BLaER1 treated with 17β-estradiol and CSF1 and Interleukin-3, amounts not matched to agents 10 nM and 100 nM (cell line): ENCODE measurements around the gene KRCC1.
"Not testable (repeated sequence)": the region's sequence is repeated elsewhere in the genome, so short reads cannot be mapped to it uniquely, and the experiment has no call there.

Experiments used
- H3K27ac ChIP-seq, 11 experiments: shearing (Covaris generic); formaldehyde crosslinking; 2 replicates each; pipeline ENCODE4 v1.8.1; 2022
- H3K27me3 ChIP-seq, 11 experiments: shearing (Covaris generic); formaldehyde crosslinking; 2 replicates each; pipeline ENCODE4 v1.8.1; 2022
- H3K36me3 ChIP-seq, 11 experiments: shearing (Covaris generic); formaldehyde crosslinking; 2 replicates each; pipeline ENCODE4 v1.8.1; 2022
- H3K4me1 ChIP-seq, 10 experiments: shearing (Covaris generic); formaldehyde crosslinking; 2 replicates each; pipeline ENCODE4 v1.8.1; 2022
- H3K4me2 ChIP-seq, 11 experiments: shearing (Covaris generic); formaldehyde crosslinking; 2 replicates each; pipeline ENCODE4 v1.8.1; 2022
- H3K4me3 ChIP-seq, 10 experiments: shearing (Covaris generic); formaldehyde crosslinking; 2 replicates each; pipeline ENCODE4 v1.8.1; 2022
- H3K9ac ChIP-seq, 11 experiments: shearing (Covaris generic); formaldehyde crosslinking; 2 replicates each; pipeline ENCODE4 v1.8.1; 2022
- H3K9me3 ChIP-seq, 11 experiments: shearing (Covaris generic); formaldehyde crosslinking; replicated peaks in 1 of 11; 2 replicates each; pipeline ENCODE4 v1.8.1; 2022
- H4K20me1 ChIP-seq, 11 experiments: shearing (Covaris generic); formaldehyde crosslinking; 2 replicates each; pipeline ENCODE4 v1.8.1; 2022
- Cebpa-rat ChIP-seq, 11 experiments: shearing (Covaris generic); IDR thresholded peaks; 2 replicates each; pipeline ENCODE4 v1.8.1; 2022

KRCC1 gene

DNA sequence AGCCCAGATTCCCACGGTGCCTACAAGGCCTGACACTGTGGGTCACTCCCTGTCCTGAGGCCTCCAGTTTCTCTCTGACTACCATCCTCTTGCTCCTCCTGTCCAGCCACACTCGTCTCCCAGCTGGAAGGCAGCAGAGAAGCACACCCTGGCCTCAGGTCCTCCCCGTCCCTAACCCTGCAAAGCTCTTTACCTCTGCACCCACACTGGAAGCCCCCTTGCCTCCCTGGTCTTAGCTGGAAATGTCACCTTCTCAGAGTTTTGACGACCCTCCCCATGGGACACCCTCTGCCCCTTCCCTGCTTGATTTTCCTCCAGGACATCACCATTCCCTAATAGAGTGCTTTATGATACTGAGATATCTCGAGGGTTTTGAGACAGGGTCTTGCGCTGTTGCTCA is 49.8 kb downstream of the KRCC1 start:
- no peak for TF ChIP-seq Cebpa-rat (IDR thresholded peaks at IDR 0.05)
- H3K9ac ChIP-seq = no peak overlapping the region

DNA sequence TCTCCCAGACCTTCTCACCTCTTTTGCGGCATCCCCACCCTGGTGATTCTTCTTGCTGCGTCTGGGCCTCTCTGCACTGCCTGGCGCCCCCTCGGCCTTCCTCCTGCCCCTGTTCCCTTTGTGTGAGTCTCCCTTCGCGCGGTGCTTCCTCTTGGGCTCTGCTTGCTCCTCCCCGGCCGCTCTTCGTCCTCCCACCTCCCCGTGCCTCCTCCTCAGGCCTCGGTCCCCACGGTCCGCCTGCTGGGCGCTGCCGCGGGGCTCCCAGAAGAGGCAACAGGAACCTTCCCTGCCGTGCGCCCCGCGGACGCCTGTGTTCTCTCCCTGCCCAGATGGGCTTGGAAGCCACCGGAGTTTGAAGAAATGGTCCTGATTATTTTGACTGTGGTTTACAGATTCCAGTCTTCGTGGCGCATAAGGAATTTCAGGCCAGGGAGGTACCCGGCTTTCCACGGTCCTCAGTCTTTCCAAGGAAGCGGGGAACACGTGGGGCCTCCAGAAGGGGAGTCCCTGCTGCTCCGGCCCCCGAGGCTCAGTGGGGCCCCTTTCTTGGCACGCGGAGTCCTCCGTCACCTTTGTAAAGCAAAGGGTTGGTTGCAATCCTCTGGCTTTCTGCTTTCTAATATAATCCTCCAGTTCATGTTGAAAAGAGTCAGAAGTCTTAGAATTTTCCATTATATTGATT is 52.4 kb downstream of the KRCC1 start:
- H3K4me2 ChIP-seq = no peak overlapping the region
- no peaks in the 10 kb centered on the region for H3K4me1 ChIP-seq
- TF ChIP-seq Cebpa-rat (IDR thresholded peaks at IDR 0.05) = no peak
- no peaks in the 10 kb centered on the region for H4K20me1 ChIP-seq
- no peak overlapping the region for H3K27ac ChIP-seq
- no peaks in the 10 kb centered on the region for H3K9me3 ChIP-seq
- H3K9ac ChIP-seq = no peak overlapping the region
- H3K4me3 ChIP-seq = no peak overlapping the region
- H3K27me3 ChIP-seq = peaks cover 0 to 9% (median 6%) of the 10 kb centered on the region in 11 experiments; a peak in 11 of 22 replicates
- H3K36me3 ChIP-seq = no peaks in the 10 kb centered on the region

More for the DNA sequence above, 49.8 kb downstream of the KRCC1 start:
- H3K9me3 ChIP-seq = no peaks in the 10 kb centered on the region
- no peaks in the 10 kb centered on the region for H3K4me1 ChIP-seq
- H3K36me3 ChIP-seq = no peaks in the 10 kb centered on the region
- H4K20me1 ChIP-seq = no peaks in the 10 kb centered on the region
- H3K4me2 ChIP-seq = no peak overlapping the region
- peaks cover 0 to 9% (median 6%) of the 10 kb centered on the region in 11 experiments; a peak in 11 of 22 replicates for H3K27me3 ChIP-seq
- no peak overlapping the region for H3K4me3 ChIP-seq
- H3K27ac ChIP-seq = no peak overlapping the region

DNA sequence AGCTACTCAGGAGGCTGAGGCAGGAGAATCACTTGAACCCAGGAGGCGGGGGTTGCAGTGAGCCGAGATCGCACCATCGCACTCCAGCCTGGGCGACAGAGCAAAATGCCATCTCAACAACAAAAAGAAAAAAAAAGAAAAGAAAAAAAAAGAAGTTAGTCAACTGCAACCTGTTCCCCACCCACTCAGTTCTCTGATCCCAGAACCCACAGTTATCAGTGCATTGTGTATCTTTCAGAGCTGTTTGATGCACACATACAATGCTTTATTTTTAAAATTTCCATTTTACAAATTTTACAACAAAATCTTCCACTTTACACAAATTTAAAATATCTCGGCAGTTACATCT is 53.2 kb downstream of the KRCC1 start:
- Histone ChIP-seq H3K9ac (no peak overlapping the region), H3K9me3 (0 out of 22 replicates have a peak, but pooled peaks cover 0 to under 1% (median 0%) of the 10 kb centered on the region in 11 experiments), H3K27me3 (peaks cover 0 to 9% (median 6%) of the 10 kb centered on the region in 11 experiments; a peak in 11 of 22 replicates), H3K36me3 (no peaks in the 10 kb centered on the region), H3K4me2 (no peak overlapping the region), H3K4me3 (no peak overlapping the region), H4K20me1 (no peaks in the 10 kb centered on the region), H3K4me1 (no peaks in the 10 kb centered on the region), H3K27ac (no peak overlapping the region)
- no peak for TF ChIP-seq Cebpa-rat (IDR thresholded peaks at IDR 0.05)

DNA sequence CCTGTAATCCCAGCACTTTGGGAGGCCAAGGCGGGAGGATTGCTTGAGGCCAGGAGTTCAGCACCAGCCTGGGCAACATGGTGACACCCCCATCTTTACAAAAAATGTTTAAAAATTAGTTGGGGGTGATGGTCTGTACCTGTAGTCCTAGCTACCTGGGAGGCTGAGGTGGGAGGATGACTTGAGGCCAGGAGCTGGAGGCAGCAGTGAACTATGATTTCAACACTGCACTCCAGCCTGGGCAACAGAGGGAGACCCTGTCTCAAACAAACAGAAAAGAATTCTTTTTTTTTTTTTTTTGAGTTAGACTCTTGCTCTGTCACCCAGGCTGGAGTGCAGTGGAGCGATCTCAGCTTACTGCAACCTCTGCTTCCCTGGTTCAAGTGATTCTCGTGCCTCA is 55.1 kb downstream of the KRCC1 start:
- H3K4me3 ChIP-seq, H3K4me1 ChIP-seq, H3K27ac ChIP-seq, H3K27me3 ChIP-seq, H3K9ac ChIP-seq, H4K20me1 ChIP-seq, H3K36me3 ChIP-seq, H3K4me2 ChIP-seq: not testable (repeated sequence)
- H3K9me3 ChIP-seq = peaks cover 0 to 18% (median 10%) of the 10 kb centered on the region in 11 experiments; a peak in 12 of 22 replicates

DNA sequence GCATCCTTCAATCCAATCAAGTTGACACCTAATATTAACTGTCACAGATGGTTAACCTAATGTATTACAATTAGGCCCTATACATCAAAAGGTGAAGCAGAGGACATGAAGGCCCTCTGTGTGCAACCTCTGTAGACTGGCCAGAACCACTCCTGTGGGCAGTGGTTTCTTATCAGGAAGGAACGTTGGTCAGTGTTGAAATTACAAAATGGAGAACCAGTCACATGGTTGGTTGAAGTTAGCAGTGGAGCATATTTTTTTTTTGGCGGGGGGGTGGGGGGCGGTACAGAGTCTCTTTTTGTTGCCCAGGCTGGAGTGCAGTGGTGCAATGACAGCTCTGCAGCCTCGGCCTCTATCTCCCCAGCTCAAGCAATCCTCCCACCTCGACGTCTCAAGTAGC is 59.0 kb downstream of the KRCC1 start:
- Histone ChIP-seq H3K4me3 (no peak overlapping the region), H3K4me1 (peaks cover 0 to 13% (median 0%) of the 10 kb centered on the region in 10 experiments; a peak in 1 of 20 replicates), H3K9me3 (peaks cover 0 to 18% (median 10%) of the 10 kb centered on the region in 11 experiments; a peak in 12 of 22 replicates), H3K9ac (no peak overlapping the region), H3K4me2 (no peak overlapping the region; a peak in 1 of 22 replicates), H3K27ac (no peak overlapping the region), H3K36me3 (no peaks in the 10 kb centered on the region), H3K27me3 (no peaks in the 10 kb centered on the region), H4K20me1 (no peaks in the 10 kb centered on the region)
- TF ChIP-seq Cebpa-rat (IDR thresholded peaks at IDR 0.05) = no peak

DNA sequence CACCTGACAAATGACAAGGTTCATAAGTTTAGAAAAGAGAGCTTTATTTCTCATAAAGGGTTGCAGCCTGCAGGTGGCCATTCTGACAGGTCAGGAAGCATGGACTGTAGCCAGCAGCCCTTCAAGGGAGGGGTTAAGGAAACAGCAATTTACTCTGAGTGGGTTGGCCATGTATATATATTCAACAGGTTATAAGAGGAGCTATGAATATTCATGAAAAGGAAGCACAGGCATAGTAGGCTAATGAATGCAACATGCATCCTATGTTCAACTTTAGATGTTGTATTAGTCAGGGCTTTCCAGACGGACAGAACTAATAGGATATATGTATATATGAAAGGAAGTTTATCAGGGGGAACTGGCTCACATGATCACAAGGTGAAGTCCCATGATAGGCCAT is 59.8 kb downstream of the KRCC1 start:
- H3K36me3 ChIP-seq = no peaks in the 10 kb centered on the region
- no peaks in the 10 kb centered on the region for H4K20me1 ChIP-seq
- no peak for TF ChIP-seq Cebpa-rat (IDR thresholded peaks at IDR 0.05)
- H3K4me1 ChIP-seq = peaks cover 0 to 13% (median 0%) of the 10 kb centered on the region in 10 experiments; a peak in 1 of 20 replicates
- H3K4me3 ChIP-seq = no peak overlapping the region
- H3K9ac ChIP-seq = no peak overlapping the region
- peaks cover 0 to 18% (median 10%) of the 10 kb centered on the region in 11 experiments; a peak in 12 of 22 replicates for H3K9me3 ChIP-seq
- H3K27ac ChIP-seq = no peak overlapping the region
- H3K27me3 ChIP-seq = no peaks in the 10 kb centered on the region
- 0 out of 22 replicates have a peak overlapping the region, but pooled peaks of 2 of the 11 experiments have one; percentile 1 to 3 for H3K4me2 ChIP-seq

DNA sequence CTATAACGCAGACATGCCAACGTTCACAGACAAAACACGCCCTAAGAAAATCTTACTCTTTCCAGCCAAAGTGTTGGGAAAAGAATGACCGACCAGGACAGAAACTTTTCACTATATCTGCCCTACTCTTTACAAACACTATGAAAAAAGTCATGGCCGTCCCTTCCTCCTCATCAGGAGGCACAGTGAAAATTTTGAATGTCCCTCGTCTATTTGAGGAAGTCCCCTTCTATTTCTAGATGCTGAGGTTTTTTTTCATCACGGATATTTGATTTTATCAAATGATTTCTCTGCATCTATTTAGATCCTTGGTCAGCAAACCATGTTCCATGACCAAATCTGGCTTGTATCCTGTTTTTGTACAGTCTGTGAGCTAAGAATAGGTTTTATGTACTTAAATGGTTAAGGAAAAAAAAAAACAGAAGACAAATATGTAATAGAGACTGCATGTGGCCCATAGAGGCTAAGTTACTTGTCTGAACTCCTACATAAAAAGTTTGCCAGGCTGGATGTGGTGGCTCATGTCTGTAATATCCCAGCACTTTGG is 61.2 kb downstream of the KRCC1 start:
- H3K4me3 ChIP-seq, H3K27me3 ChIP-seq, H3K9ac ChIP-seq, H4K20me1 ChIP-seq, H3K36me3 ChIP-seq, H3K27ac ChIP-seq: not testable (repeated sequence)
- H3K4me1 ChIP-seq = peaks cover 0 to 13% (median 0%) of the 10 kb centered on the region in 10 experiments; a peak in 1 of 20 replicates
- peaks cover 0 to 18% (median 10%) of the 10 kb centered on the region in 11 experiments; a peak in 12 of 22 replicates for H3K9me3 ChIP-seq
- H3K4me2 ChIP-seq = peak overlapping the region in 1 of 11 experiments; percentile 26; a peak in 1 of 22 replicates

DNA sequence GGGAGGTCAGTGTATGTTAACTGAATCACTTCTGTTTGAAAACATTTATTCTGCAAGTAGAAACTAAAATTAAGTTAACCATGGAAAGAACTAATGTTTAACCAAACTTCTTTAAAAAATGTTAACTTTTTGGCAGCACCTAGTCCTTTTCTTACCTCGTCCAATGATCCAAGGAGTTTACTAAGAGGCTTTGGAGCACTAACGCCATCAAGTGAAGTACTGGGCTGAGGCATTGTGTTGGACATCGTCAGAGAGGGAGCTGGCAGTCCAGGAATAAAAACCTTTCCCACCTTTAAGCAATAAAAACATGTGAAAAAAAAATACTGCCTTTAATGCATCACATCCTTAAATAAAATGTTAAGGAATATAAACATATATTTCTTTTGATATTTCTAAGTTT is 63.0 kb downstream of the KRCC1 start:
- not testable (repeated sequence) for H3K9ac ChIP-seq, H3K27me3 ChIP-seq, H3K27ac ChIP-seq, H4K20me1 ChIP-seq, H3K36me3 ChIP-seq, H3K4me3 ChIP-seq, H3K4me2 ChIP-seq
- H3K9me3 ChIP-seq = peaks cover 0 to 18% (median 10%) of the 10 kb centered on the region in 11 experiments; a peak in 12 of 22 replicates
- H3K4me1 ChIP-seq = peaks cover 0 to 13% (median 0%) of the 10 kb centered on the region in 10 experiments; a peak in 1 of 20 replicates

DNA sequence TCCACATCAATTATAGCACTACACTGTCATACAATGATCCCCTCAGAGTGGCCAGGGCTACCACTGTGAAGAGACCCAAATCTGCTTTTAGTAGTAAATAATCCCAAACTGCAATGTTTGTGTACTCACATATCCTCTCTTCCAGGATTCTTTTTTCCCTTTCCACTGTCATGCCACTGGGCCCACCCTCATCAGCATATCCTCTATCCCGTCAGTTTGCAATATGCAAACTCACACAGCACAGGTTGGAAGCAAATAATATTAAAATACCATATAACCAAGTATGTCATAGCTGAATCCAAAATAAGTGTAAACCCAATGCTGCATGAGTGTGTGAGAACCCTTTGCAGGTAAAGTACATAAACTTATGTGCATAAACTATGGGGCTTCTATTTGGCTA is 68.1 kb downstream of the KRCC1 start:
- H3K9ac ChIP-seq, H3K36me3 ChIP-seq: not testable (repeated sequence)

DNA sequence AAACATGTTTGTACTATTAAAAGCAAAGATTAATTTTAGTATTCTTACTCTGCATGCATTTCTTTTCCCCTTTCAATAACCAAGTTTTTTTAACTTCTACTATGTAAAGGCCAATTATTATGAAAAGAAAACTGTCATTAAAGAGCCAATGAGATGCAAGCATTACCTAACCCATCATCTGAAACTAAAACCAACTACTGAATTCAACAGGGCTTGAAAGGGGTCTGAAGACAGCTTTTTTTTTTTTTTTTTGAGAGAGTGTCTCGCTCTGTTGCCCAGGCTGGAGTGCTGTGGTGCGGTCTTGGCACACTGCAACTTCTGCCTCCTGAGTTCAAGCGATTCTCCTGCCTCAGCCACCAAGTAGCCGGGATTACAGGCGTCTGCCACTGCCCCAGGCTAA is 69.7 kb downstream of the KRCC1 start:
- H3K27me3 ChIP-seq, H3K36me3 ChIP-seq, H3K4me3 ChIP-seq, H3K9ac ChIP-seq, H4K20me1 ChIP-seq, H3K9me3 ChIP-seq, H3K4me2 ChIP-seq, H3K4me1 ChIP-seq, H3K27ac ChIP-seq: not testable (repeated sequence)

More for the DNA sequence above, 68.1 kb downstream of the KRCC1 start:
- H3K4me3 ChIP-seq, H3K27me3 ChIP-seq, H3K4me2 ChIP-seq, H3K27ac ChIP-seq, H3K9me3 ChIP-seq, H4K20me1 ChIP-seq, H3K4me1 ChIP-seq: not testable (repeated sequence)

DNA sequence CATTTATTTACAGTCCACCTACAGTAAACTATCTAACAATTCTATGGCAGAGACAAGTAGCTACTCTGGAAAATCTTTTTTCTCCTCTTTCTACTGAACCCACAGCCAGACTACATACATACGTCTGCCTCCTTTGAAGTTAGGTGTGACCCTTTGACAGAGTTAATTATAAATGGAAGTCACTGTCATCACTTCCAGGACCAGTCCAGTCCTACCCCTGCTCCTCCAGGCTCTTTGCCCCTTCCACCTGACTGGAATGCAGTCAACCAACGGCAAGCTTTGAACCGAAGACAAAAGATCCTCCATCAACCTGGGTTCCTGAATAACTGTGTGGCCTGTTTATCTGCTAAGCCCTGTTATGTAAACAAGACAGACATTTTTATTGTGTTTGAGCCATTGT is 74.4 kb downstream of the KRCC1 start:
- H3K9me3 ChIP-seq, H4K20me1 ChIP-seq, H3K36me3 ChIP-seq: not testable (repeated sequence)

More for the DNA sequence above, 74.4 kb downstream of the KRCC1 start:
- H3K27me3 ChIP-seq, H3K9ac ChIP-seq, H3K4me3 ChIP-seq, H3K4me1 ChIP-seq, H3K4me2 ChIP-seq, H3K27ac ChIP-seq: not testable (repeated sequence)
